ENCODE results near the gene ATG101. TPM values are rescaled to one million over a fixed set of nuclear protein-coding genes. Genes with fewer than 3 reads are reported as not detected.

Gene ATG101
- total and polyA plus RNA-seq, 2 of the 13 experiments (the other 11 are each of a cell fraction or from before 2014, with no cell fraction given) = 58.2 to 67.7 TPM

GRCh38 chr12:52069327-52070184 lies at the start of gene ATG101 (continued):
- TF ChIP-seq ZBTB40 (IDR thresholded peaks at IDR 0.05) (peak; percentile 46; the same call in 1 of the 2 replicates), ZBTB40 (CRISPR knock-in tag; IDR thresholded peaks at IDR 0.05) (0 out of 2 replicates have a peak, but pooled peaks have one; percentile 3), MNT (IDR thresholded peaks at IDR 0.05) (0 out of 2 replicates have a peak, but pooled peaks have one; percentile 28), SMC3 (IDR thresholded peaks at IDR 0.05; ENCODE audit: low read length) (peak; percentile 16; the same call in 1 of the 2 replicates), DMTF1 (CRISPR knock-in tag; IDR thresholded peaks at IDR 0.05) (no peak), ARNT2 (CRISPR knock-in tag; IDR thresholded peaks at IDR 0.05; ENCODE audit: low read depth) (no peak), NFAT5 (CRISPR knock-in tag; IDR thresholded peaks at IDR 0.05) (no peak), SALL1 (CRISPR knock-in tag; IDR thresholded peaks at IDR 0.05) (peak; percentile 79), ATM (IDR thresholded peaks at IDR 0.05; ENCODE audit: borderline replicate concordance) (no peak)

Measured in HepG2 (cell line).